ENCODE data around the gene NTRK2.

The NTRK2 gene

DNA sequence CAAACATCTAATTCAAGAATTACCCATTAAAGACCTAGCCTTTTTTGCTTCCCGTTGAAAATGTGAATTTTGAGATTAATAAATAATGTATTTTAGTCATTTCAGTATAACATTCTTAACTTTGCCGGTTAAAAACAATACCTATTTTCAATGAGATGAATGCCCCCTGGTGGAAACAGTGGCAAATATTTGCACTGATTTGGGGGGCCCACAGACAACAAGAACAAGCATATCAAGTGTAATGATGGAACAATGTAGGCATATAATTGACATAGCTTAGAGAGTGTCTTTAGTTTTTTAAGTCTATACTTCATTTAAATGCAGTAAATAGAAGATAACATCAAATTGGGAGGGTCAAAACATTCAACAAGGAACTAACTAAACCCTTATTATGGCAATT, 111.9 kb downstream of the NTRK2 start:
- no peak for DNase-seq (ENCODE audit: low spot score)

- DNase-seq (ENCODE audit: low spot score), result no peak
Observed at GRCh38 chr9:84781931-84782866, 112.7 kb downstream of the NTRK2 start.

GRCh38 chr9:84785792-84786547, 116.4 kb downstream of the NTRK2 start:
- no peak for DNase-seq (ENCODE audit: low spot score)

GRCh38 chr9:84788803-84789462, 119.4 kb downstream of the NTRK2 start:
- no peak for DNase-seq (ENCODE audit: low spot score)

GRCh38 chr9:84789463-84789830, 119.9 kb downstream of the NTRK2 start:
- DNase-seq (ENCODE audit: low spot score), result no peak

- DNase-seq (ENCODE audit: low spot score), result no peak
Observed at GRCh38 chr9:84791643-84792042, 122.1 kb downstream of the NTRK2 start.

DNA sequence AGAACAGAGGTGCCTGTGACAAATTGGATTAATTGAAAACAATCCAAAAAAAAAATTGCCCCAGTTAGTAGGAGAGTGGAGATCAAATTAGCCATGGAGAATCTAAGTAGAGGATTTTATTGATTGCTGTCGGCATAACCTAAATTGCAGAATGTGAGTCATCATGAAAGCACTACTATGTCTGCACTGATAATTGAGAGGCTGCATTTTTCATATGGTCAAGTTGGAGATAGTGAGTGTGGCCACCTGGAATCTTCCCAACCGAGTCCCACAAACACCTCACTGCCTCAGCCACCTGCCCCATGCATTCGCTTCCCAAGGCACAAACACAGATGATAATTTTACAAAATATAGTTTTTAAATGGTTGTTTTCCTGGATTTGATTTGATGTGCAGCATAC, 123.7 kb downstream of the NTRK2 start:
- DNase-seq (ENCODE audit: low spot score), result no peak

DNA sequence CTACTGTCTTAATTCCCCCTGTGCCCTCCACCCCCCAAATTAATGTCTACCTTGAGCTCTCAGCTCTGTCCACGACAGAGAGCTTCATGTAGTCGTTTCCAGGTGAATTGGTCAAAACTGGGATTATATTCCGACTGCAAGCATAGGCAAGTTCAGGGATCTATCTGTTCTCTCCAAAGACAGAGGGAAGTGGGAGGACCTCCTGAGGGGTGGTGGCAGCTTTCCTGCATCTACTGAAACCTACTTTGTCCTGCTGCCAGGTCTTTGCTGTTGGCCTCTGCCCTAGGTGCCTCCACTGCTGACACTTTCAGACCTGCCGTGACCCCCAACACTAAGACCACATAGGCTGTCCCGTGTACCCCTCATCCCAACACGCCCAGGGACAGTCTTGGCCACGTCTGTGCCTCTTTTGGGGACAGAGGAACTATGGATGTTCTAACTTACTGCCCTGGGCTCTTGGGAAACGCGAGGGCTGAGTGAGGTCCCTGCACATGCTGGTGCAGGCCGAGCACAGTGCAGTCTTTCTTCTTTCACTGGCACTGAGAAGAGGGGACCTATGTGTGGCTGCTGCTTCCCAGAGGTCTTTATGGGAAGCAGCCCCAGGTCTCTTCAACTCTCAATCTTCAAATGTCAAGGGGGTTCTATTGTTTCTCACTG, 125.6 kb downstream of the NTRK2 start:
- DNase-seq (ENCODE audit: low spot score), result no peak

GRCh38 chr9:84796404-84796803, 126.9 kb downstream of the NTRK2 start:
- no peak for DNase-seq (ENCODE audit: low spot score)

GRCh38 chr9:84799251-84799650, 129.7 kb downstream of the NTRK2 start:
- DNase-seq (ENCODE audit: low spot score), result no peak

GRCh38 chr9:84804951-84805694, 135.6 kb downstream of the NTRK2 start:
- DNase-seq (ENCODE audit: low spot score), result no peak

- no peak for DNase-seq (ENCODE audit: low spot score)
Observed at GRCh38 chr9:84807431-84807830, 137.9 kb downstream of the NTRK2 start.

GRCh38 chr9:84807870-84808390, 138.4 kb downstream of the NTRK2 start:
- no peak for DNase-seq (ENCODE audit: low spot score)

- DNase-seq (ENCODE audit: low spot score), result no peak
Observed at GRCh38 chr9:84808416-84808815, 138.9 kb downstream of the NTRK2 start.

GRCh38 chr9:84811072-84811750, 141.7 kb downstream of the NTRK2 start:
- no peak for DNase-seq (ENCODE audit: low spot score)

DNA sequence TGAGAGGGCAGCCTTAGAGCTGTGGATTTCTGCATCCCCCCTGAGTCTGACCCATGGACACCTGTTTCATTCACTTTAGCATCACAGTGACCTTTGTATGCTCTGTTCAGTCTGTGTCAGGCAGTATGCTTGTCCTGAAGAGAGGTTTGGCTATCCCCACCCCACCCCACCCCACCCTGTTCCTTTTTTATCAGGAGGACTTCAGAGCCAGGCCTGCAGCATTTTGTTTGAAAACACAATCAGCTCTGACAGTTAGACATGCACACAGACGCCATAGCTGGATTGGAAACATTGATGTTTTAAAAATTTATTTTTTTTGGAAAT, 142.2 kb downstream of the NTRK2 start:
- DNase-seq (ENCODE audit: low spot score), result no peak

DNA sequence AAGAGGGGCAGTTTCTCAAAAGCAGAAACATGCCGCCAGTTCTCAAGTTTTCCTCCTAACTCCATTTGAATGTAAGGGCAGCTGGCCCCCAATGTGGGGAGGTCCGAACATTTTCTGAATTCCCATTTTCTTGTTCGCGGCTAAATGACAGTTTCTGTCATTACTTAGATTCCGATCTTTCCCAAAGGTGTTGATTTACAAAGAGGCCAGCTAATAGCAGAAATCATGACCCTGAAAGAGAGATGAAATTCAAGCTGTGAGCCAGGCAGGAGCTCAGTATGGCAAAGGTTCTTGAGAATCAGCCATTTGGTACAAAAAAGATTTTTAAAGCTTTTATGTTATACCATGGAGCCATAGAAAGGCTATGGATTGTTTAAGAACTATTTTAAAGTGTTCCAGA, 142.8 kb downstream of the NTRK2 start:
- no peak for DNase-seq (ENCODE audit: low spot score)

GRCh38 chr9:84812847-84813246, 143.3 kb downstream of the NTRK2 start:
- DNase-seq (ENCODE audit: low spot score), result no peak

- no peak for DNase-seq (ENCODE audit: low spot score)
Observed at GRCh38 chr9:84815554-84815953, 146.0 kb downstream of the NTRK2 start.

GRCh38 chr9:84817038-84817437, 147.5 kb downstream of the NTRK2 start:
- no peak for DNase-seq (ENCODE audit: low spot score)

- no peak for DNase-seq (ENCODE audit: low spot score)
Observed at GRCh38 chr9:84818791-84819190, 149.3 kb downstream of the NTRK2 start.
